NCI-H2171 treated with DMSO at 0.1 percent for 48 hours (cell line): ENCODE data around the gene FKTN.

Source experiments
- DNase-seq: peaks from one replicate; lab custom pipeline; 2025; lab: John Stamatoyannopoulos, UW

The FKTN gene

GRCh38 chr9:105678781-105679180, 120.8 kb downstream of the FKTN start:
- no peak for DNase-seq

GRCh38 chr9:105679257-105680022, 121.5 kb downstream of the FKTN start:
- DNase-seq, result no peak

GRCh38 chr9:105681313-105681712, 123.4 kb downstream of the FKTN start:
- DNase-seq, result no peak

DNA sequence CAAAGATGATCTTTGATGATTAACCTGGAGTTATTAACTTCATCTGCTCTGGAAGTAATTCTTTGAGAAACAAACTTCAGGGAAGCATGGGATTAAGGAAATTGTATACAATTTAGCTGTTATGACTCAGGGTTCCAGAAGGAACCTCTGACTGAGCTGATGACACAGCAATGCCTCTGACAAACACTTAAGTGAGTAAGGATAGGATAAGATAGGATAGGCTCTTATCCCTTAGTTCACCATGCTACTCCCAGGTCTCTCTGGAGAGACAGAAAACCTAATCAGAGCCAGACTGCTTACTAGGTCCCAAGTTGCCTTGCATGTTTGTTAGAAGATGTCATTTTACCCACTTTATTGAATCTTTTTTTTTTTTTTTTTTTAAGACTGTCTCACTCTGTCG, 123.8 kb downstream of the FKTN start:
- DNase-seq, result no peak

- no peak for DNase-seq
These were observed 125.9 kb downstream of the FKTN start for GRCh38 chr9:105683688-105684275.

DNA sequence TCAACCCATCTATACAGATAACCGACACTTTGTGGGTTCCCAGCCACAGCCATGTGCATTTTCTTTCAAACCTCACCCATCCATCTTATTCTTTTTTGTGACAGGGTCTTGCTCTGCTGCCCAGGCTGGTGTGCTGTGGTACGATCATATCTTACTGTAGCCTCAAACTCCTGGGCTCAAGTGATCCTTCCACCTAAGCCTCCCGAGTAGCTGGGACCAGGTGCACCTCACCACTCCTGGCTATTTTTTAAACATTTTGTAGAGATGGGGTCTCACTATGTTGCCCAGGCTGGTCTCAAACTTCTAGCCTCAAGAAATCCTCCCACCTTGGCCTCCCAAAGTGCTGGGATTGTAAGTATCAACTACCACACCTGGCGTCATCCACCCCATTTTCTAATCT, 129.0 kb downstream of the FKTN start:
- no peak for DNase-seq
